Brain microvascular endothelial cell (primary cell): ENCODE measurements around the gene TTC29.

ENCODE experiments used
- DNase-seq: peaks from one replicate; pipeline ENCODE4 v3.0.0-alpha.2; 2020
- H3K27ac ChIP-seq: fragments of 250-450 bp; sonication (Bioruptor Pico); 2 replicates; pipeline ENCODE4 v1.5.1; 2020; ENCODE audit warnings: mild to moderate bottlenecking, moderate library complexity
- H3K27me3 ChIP-seq: fragments of 250-450 bp; sonication (Bioruptor Pico); replicated peaks from 2 replicates; pipeline ENCODE4 v1.5.1; 2020; ENCODE audit warnings: mild to moderate bottlenecking
- H3K36me3 ChIP-seq: fragments of 250-450 bp; sonication (Bioruptor Pico); replicated peaks from 2 replicates; pipeline ENCODE4 v1.5.1; 2020; ENCODE audit warnings: mild to moderate bottlenecking
- H3K4me3 ChIP-seq: 2 replicates; pipeline ENCODE4 v1.5.1; 2011; ENCODE audit warnings: low read depth, mild to moderate bottlenecking, control low read depth, low read length, moderate library complexity
- in situ Hi-C: cut with HindIII; loops from 2 replicates; pipeline ENCODE4 v1.10.0; 2017; ENCODE audit warnings: low sequenced_read_pairs, low pct_ligation_motif_present
- TF ChIP-seq, protein P1 (sequence below): IDR thresholded peaks from 2 replicates; pipeline ENCODE4 v1.5.1; 2011; ENCODE audit warnings: low read depth, mild to moderate bottlenecking, moderate library complexity, low read length, control low read depth, inconsistent platforms; ENCODE audit errors: missing control alignments

The TTC29 gene

DNA sequence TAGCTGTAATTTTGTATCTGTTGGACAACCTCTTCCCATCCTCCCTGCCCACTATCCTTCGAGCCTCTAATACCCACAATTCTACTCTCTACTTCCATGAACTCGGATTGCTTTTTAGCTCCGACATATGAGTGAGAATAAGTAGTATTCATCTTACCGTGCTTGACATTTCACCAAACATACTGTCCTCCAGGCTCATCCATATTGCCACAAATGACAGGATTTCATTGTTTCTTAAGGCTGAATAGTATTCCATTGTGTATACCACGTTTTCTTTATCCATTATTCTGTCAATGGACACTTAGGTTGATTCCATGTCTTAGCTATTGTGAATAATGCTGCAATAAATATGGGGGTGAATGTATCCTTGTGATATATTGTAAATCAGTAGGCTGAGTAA, 26.4 kb upstream of the TTC29 start:
- TF ChIP-seq, protein P1, sequence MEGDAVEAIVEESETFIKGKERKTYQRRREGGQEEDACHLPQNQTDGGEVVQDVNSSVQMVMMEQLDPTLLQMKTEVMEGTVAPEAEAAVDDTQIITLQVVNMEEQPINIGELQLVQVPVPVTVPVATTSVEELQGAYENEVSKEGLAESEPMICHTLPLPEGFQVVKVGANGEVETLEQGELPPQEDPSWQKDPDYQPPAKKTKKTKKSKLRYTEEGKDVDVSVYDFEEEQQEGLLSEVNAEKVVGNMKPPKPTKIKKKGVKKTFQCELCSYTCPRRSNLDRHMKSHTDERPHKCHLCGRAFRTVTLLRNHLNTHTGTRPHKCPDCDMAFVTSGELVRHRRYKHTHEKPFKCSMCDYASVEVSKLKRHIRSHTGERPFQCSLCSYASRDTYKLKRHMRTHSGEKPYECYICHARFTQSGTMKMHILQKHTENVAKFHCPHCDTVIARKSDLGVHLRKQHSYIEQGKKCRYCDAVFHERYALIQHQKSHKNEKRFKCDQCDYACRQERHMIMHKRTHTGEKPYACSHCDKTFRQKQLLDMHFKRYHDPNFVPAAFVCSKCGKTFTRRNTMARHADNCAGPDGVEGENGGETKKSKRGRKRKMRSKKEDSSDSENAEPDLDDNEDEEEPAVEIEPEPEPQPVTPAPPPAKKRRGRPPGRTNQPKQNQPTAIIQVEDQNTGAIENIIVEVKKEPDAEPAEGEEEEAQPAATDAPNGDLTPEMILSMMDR, result no peak
- DNase-seq, result no peak

DNA sequence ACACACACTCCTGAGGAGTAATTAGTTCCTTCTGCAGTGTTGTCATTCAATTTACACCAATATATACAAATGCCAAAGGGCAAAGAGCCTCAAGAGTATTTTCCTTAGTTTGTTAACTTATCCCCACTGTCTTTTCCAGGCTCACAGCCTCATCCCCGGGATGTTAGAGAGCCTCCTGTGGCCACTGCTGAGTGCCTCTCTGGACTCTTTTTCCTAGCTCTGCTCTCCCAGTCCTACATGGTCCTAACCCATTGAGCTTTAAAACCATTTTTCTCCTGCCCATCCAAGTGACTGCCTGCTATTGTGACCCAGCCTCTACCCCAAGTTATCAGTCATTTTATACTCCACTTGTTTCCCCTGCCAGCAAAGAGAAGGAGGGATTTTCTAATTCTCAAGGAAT, 23.5 kb upstream of the TTC29 start:
- H3K36me3 ChIP-seq, result no peaks in the 10 kb centered on the region
- DNase-seq, result no peak
- TF ChIP-seq, protein P1, result peak; percentile 34
- in situ Hi-C loops, result no loop called here
- H3K27me3 ChIP-seq, result no peaks in the 10 kb centered on the region
- H3K4me3 ChIP-seq, result no peak overlapping the region
- no peak overlapping the region for H3K27ac ChIP-seq

More for the DNA sequence above, 26.4 kb upstream of the TTC29 start:
- in situ Hi-C loops, result no loop called here
- H3K27ac ChIP-seq, result no peak overlapping the region
- H3K36me3 ChIP-seq, result no peaks in the 10 kb centered on the region
- no peak overlapping the region for H3K4me3 ChIP-seq
- no peaks in the 10 kb centered on the region for H3K27me3 ChIP-seq

DNA sequence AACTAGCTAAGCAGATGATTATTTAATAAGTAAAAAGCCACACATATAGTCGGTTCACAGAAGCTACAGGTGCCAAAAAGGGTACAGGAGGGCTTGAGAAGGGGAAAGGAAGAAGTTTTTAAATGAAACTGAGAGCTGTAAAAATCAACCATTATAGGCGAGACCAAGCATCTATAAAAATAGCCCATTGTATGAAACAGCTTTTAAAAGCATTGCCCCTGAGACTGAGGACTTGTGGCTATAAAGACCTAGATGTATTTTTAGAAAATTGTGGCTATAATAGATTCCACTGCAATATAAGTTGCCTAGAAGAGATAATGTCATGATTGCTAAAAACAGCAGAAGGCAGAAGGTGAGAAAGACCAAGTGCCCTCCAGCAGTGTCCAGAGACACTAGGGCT, 15.0 kb upstream of the TTC29 start:
- in situ Hi-C loops, result no loop called here
- Histone ChIP-seq H3K27me3 (no peaks in the 10 kb centered on the region), H3K27ac (no peak overlapping the region), H3K36me3 (no peaks in the 10 kb centered on the region), H3K4me3 (no peak overlapping the region)
- TF ChIP-seq, protein P1, result no peak
- DNase-seq, result no peak

DNA sequence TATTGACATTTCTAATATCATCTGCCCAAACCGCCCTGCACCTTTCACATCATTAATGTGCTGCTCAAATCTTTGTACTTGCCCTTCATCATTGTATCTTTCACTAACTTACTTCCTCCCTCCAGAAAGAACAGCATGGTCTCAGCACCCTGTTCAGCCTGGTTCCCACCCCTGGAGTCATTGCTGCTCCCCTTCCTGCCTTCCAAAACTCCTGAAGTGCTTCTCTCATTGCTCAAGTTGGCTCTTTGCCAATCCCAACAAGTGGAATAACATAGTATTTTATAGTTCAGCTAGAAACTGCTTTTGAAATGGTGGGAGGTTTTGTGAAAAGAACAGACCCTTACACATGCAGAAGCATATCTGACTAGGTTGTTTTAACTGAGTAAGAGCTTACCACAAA, 14.0 kb upstream of the TTC29 start:
- H3K27ac ChIP-seq, result no peak overlapping the region
- TF ChIP-seq, protein P1, result no peak
- peak; percentile 48 for DNase-seq
- H3K4me3 ChIP-seq, result no peak overlapping the region
- in situ Hi-C loops, result no loop called here
- H3K36me3 ChIP-seq, result no peaks in the 10 kb centered on the region
- no peaks in the 10 kb centered on the region for H3K27me3 ChIP-seq

DNA sequence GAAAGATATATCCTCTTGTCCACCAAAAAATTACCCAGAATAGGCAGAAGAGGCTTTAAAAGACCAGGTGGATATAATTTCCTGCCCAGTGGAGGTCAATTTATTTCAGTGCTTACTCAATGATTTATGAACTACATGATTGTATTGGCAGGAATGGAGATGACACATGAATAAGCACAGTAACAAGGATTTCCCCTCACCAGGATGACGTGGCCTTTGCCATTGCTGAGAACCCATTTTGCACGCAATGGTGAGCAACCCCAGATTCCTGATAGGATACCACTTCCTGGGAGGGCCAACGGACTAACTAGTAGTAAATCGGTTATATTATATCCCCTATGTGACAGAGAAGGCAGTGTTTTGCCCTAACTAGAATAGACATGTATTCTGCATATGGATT, 11.6 kb upstream of the TTC29 start:
- peak; percentile 97 for DNase-seq

DNA sequence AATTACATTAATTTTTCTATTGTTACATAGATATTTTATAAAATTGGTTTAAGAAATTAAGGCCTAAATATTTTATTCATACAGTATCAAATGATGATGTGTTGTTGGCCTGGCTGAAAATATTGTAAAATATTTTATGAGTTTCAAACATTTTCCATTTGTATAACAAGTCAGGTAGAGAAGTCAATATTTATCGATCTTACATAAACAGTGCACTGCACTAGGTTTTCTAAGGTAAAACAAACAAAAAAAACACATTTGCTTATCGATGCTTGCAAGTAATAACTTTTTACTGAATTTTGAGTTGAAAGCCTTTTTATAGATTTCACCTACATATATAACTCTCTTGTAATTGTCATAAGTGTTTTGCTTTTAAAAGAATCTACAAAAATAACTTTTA, 7.2 kb upstream of the TTC29 start:
- H3K4me3 ChIP-seq, result no peak overlapping the region
- H3K27me3 ChIP-seq, result no peaks in the 10 kb centered on the region
- in situ Hi-C loops, result no loop called here
- DNase-seq, result no peak
- no peaks in the 10 kb centered on the region for H3K36me3 ChIP-seq
- TF ChIP-seq, protein P1, result no peak
- no peak overlapping the region for H3K27ac ChIP-seq

More for the DNA sequence above, 11.6 kb upstream of the TTC29 start:
- Histone ChIP-seq H3K4me3 (no peak overlapping the region), H3K27ac (peak overlapping the region; percentile 84), H3K27me3 (no peaks in the 10 kb centered on the region), H3K36me3 (no peaks in the 10 kb centered on the region)
- TF ChIP-seq, protein P1, result no peak
- in situ Hi-C loops, result no loop called here
